Vagina (tissue), 2 donors: ENCODE results near the gene TTC7B. TPM values are rescaled to one million over a fixed set of nuclear protein-coding genes. Genes with fewer than 3 reads are reported as not detected.
"Not testable (repeated sequence)": the region's sequence is repeated elsewhere in the genome, so short reads cannot be mapped to it uniquely, and the experiment has no call there.

Experiments
- DNase-seq, 2 donors: peaks; one replicate each; pipeline ENCODE4 v3.0.0-alpha.2; 2017; ENCODE audit errors: extremely low spot score in 2 of 2
- H3K27ac ChIP-seq: fragments of 200-600 bp; sonication (generic); one replicate; pipeline ENCODE4 v1.5.1; 2019
- H3K27me3 ChIP-seq: fragments of 200-600 bp; sonication (generic); one replicate; pipeline ENCODE4 v1.5.1; 2019
- H3K36me3 ChIP-seq, 2 donors: fragments of 200-600 bp; sonication (generic); one replicate each; pipeline ENCODE4 v1.5.1; 2017 to 2019
- H3K4me1 ChIP-seq: fragments of 200-600 bp; sonication (generic); one replicate; pipeline ENCODE4 v1.5.1; 2019
- H3K4me3 ChIP-seq, 2 donors: fragments of 200-600 bp; sonication (generic); 1 replicate in 1 of 2; 2 replicates in 1 of 2; pipeline ENCODE4 v1.5.1; 2016 to 2019
- H3K9me3 ChIP-seq: fragments of 200-600 bp; sonication (generic); one replicate; pipeline ENCODE4 v1.5.1; 2019
- CTCF ChIP-seq, 3 experiments: fragments of 450-650 bp in 2 of 3; fragments of 200-600 bp in 1 of 3; sonication (generic) in 1 of 3; IDR thresholded peaks; one replicate each; pipeline ENCODE4 v1.5.1; 2017 to 2019; ENCODE audit warnings: antibody characterized with exemption in 3 of 3, mild to moderate bottlenecking in 2 of 3, moderate library complexity in 2 of 3
- POLR2A ChIP-seq, 2 donors: fragments of 450-650 bp; IDR thresholded peaks; one replicate each; pipeline ENCODE4 v1.6.1; 2017; ENCODE audit warnings: antibody characterized with exemption in 2 of 2, mild to moderate bottlenecking in 2 of 2, moderate library complexity in 2 of 2
- POLR2AphosphoS5 ChIP-seq, 2 donors: sonication (generic); formaldehyde crosslinking; IDR thresholded peaks; one replicate each; pipeline ENCODE4 v1.9.0; 2017; ENCODE audit warnings: antibody characterized with exemption in 2 of 2, mild to moderate bottlenecking in 2 of 2, low read depth in 1 of 2; ENCODE audit not compliant: insufficient read depth in 1 of 2
- intact Hi-C: fragments of 100-400 bp; cut with DNase I; formaldehyde crosslinking; loops from one replicate; pipeline ENCODE4 v1.15.1; 2023
- total RNA-seq: library from RNA; depleted of rRNA; stranded (reverse); fragments of >200 nt; gene quantifications from one replicate; pipeline ENCODE4 v1.2.3, GENCODE V29; 2016

The TTC7B gene
- total RNA-seq, 1 donor from 2014 or later = 56.0 TPM

- intact Hi-C loops = no loop called here
- Histone ChIP-seq H3K27ac (no peak overlapping the region), H3K4me3 (no peak overlapping the region), H3K27me3 (no peaks in the 10 kb centered on the region), H3K9me3 (no peaks in the 10 kb centered on the region), H3K4me1 (no peaks in the 10 kb centered on the region), H3K36me3 (no peaks in the 10 kb centered on the region)
- no peak for DNase-seq
- TF ChIP-seq POLR2AphosphoS5 (IDR thresholded peaks at IDR 0.05; ENCODE audit: insufficient read depth in 1 of 2, low read depth in 1 of 2) (no peak), POLR2A (IDR thresholded peaks at IDR 0.05) (no peak), CTCF (IDR thresholded peaks at IDR 0.05) (no peak)
Observed at GRCh38 chr14:90848944-90849731, 32.9 kb upstream of the TTC7B start.

- Histone ChIP-seq H3K4me3 (no peak overlapping the region), H3K4me1 (no peaks in the 10 kb centered on the region), H3K27ac (no peak overlapping the region), H3K9me3 (no peaks in the 10 kb centered on the region), H3K27me3 (no peaks in the 10 kb centered on the region), H3K36me3 (no peaks in the 10 kb centered on the region)
- DNase-seq = no peak
- TF ChIP-seq CTCF (IDR thresholded peaks at IDR 0.05) = no peak
- TF ChIP-seq POLR2AphosphoS5 (IDR thresholded peaks at IDR 0.05; ENCODE audit: insufficient read depth in 1 of 2, low read depth in 1 of 2) = no peak
- TF ChIP-seq POLR2A (IDR thresholded peaks at IDR 0.05) = no peak
- intact Hi-C loops = no loop called here
Observed at GRCh38 chr14:90846511-90846910, 30.3 kb upstream of the TTC7B start.

- no peak overlapping the region for H3K27ac ChIP-seq
- no peak overlapping the region for H3K4me3 ChIP-seq
- intact Hi-C loops = no loop called here
- no peak for DNase-seq
- H3K27me3 ChIP-seq = no peaks in the 10 kb centered on the region
- TF ChIP-seq POLR2AphosphoS5 (IDR thresholded peaks at IDR 0.05; ENCODE audit: insufficient read depth in 1 of 2, low read depth in 1 of 2) (no peak), CTCF (IDR thresholded peaks at IDR 0.05) (no peak), POLR2A (IDR thresholded peaks at IDR 0.05) (no peak)
- no peaks in the 10 kb centered on the region for H3K36me3 ChIP-seq
- no peaks in the 10 kb centered on the region for H3K4me1 ChIP-seq
- no peaks in the 10 kb centered on the region for H3K9me3 ChIP-seq
Observed at GRCh38 chr14:90844321-90844720, 28.1 kb upstream of the TTC7B start.

DNA sequence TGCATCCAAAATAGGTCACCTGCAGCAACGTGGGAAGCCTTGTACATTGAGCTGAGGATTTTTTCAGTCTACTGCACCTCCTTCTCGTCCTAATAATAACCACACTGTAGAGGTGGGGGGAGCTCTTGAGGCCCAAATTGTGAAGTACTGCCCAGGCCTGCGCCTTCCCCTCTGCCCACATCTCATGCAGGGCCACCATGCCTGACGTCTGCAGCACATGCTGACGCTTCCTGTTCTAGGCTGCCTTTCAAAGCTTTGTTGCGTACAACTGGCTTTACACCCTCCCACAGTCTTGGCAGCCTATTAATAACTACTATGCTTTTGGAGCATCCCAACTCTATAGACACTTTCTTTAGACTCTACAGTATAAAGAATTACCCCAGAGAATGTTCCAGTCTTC, 26.5 kb upstream of the TTC7B start:
- intact Hi-C loops = no loop called here
- no peaks in the 10 kb centered on the region for H3K9me3 ChIP-seq
- no peak for TF ChIP-seq POLR2A (IDR thresholded peaks at IDR 0.05)
- no peak for TF ChIP-seq POLR2AphosphoS5 (IDR thresholded peaks at IDR 0.05; ENCODE audit: insufficient read depth in 1 of 2, low read depth in 1 of 2)
- TF ChIP-seq CTCF (IDR thresholded peaks at IDR 0.05) = no peak
- H3K36me3 ChIP-seq = no peaks in the 10 kb centered on the region
- H3K27me3 ChIP-seq = no peaks in the 10 kb centered on the region
- H3K4me3 ChIP-seq = no peak overlapping the region
- DNase-seq = no peak
- no peaks in the 10 kb centered on the region for H3K4me1 ChIP-seq
- no peak overlapping the region for H3K27ac ChIP-seq

DNA sequence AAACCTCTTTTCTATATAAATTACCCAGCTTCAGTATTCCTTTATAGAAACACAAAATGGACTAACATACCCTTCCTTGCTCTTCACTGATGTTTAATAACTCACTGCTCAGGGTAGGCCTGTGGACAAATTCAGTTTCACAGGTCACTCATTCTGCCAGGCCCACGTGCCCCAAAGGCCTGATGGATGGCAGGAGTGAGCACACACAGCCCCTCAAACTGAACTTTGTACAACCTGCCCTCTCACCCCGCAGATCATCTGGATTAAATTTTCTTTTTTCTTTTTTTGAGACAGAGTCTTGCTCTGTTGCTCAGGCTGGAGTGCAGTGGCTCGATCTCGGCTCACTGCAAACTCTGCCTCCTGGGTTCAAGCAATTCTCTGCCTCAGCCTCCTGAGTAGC, 24.4 kb upstream of the TTC7B start:
- H3K27ac ChIP-seq, H3K9me3 ChIP-seq, H3K27me3 ChIP-seq, H3K4me3 ChIP-seq, intact Hi-C loops, H3K36me3 ChIP-seq, DNase-seq, H3K4me1 ChIP-seq: not testable (repeated sequence)
